KMS-11 (cell line): Measurements from ENCODE around the gene PI4KB.

Experiments
- H2AFZ ChIP-seq: fragments of 200-600 bp; sonication (generic); 2 replicates; pipeline ENCODE4 v1.6.1; 2016; ENCODE audit warnings: antibody characterized with exemption, mixed run types, low read depth
- H3K27ac ChIP-seq: fragments of 200-600 bp; sonication (generic); 2 replicates; pipeline ENCODE4 v1.6.1; 2016; ENCODE audit warnings: mild to moderate bottlenecking, mixed run types
- H3K27me3 ChIP-seq: fragments of 200-600 bp; sonication (generic); 2 replicates; pipeline ENCODE4 v1.6.1; 2017; ENCODE audit warnings: mild to moderate bottlenecking, low read depth, mixed run types, moderate library complexity; ENCODE audit not compliant: insufficient read depth
- H3K36me3 ChIP-seq: fragments of 200-600 bp; sonication (generic); 2 replicates; pipeline ENCODE4 v1.6.1; 2017; ENCODE audit warnings: mild to moderate bottlenecking, mixed run types; ENCODE audit not compliant: insufficient read depth
- H3K4me1 ChIP-seq: fragments of 200-600 bp; sonication (generic); 2 replicates; pipeline ENCODE4 v1.6.1; 2016; ENCODE audit warnings: mild to moderate bottlenecking, low read depth, mixed run types; ENCODE audit not compliant: poor library complexity, severe bottlenecking
- H3K4me2 ChIP-seq: fragments of 200-600 bp; sonication (generic); 2 replicates; pipeline ENCODE4 v1.7.0; 2016; ENCODE audit warnings: mild to moderate bottlenecking, mixed run types
- H3K4me3 ChIP-seq: fragments of 200-600 bp; sonication (generic); IDR thresholded peaks from 2 replicates; pipeline ENCODE4 v1.6.1; 2017; ENCODE audit warnings: low read depth, low read length, mixed read lengths; ENCODE audit not compliant: insufficient read depth
- H3K79me2 ChIP-seq: fragments of 200-600 bp; sonication (generic); 2 replicates; pipeline ENCODE4 v1.6.1; 2016; ENCODE audit warnings: low read depth, mixed run types; ENCODE audit not compliant: insufficient read depth
- H3K9ac ChIP-seq: fragments of 200-600 bp; sonication (generic); 2 replicates; pipeline ENCODE4 v1.6.1; 2016; ENCODE audit warnings: mild to moderate bottlenecking, mixed run types
- H4K20me1 ChIP-seq: fragments of 200-600 bp; sonication (generic); 2 replicates; pipeline ENCODE4 v1.6.1; 2016; ENCODE audit warnings: mild to moderate bottlenecking, mixed run types; ENCODE audit not compliant: insufficient read depth
- CTCF ChIP-seq: fragments of 200-600 bp; sonication (generic); conservative IDR thresholded peaks from 2 replicates; pipeline ENCODE4 v1.6.1; 2017; ENCODE audit warnings: low read depth, mild to moderate bottlenecking, antibody characterized with exemption, low read length, moderate library complexity, mixed read lengths

The PI4KB gene

GRCh38 chr1:151370211-151370911 lies 43.1 kb upstream of the PI4KB start:
- Histone ChIP-seq H3K36me3 (no peaks in the 10 kb centered on the region), H3K27me3 (no peaks in the 10 kb centered on the region), H3K79me2 (no peaks in the 10 kb centered on the region), H3K27ac (no peak overlapping the region), H3K4me3 (no peak overlapping the region), H3K4me2 (no peak overlapping the region), H4K20me1 (no peaks in the 10 kb centered on the region), H3K9ac (no peak overlapping the region), H3K4me1 (no peaks in the 10 kb centered on the region), H2AFZ (no peak overlapping the region)
- no peak for TF ChIP-seq CTCF

GRCh38 chr1:151369621-151370048 lies 42.4 kb upstream of the PI4KB start:
- Histone ChIP-seq H3K79me2 (no peaks in the 10 kb centered on the region), H3K27ac (no peak overlapping the region), H3K27me3 (no peaks in the 10 kb centered on the region), H3K4me3 (no peak overlapping the region), H2AFZ (no peak overlapping the region), H3K36me3 (no peaks in the 10 kb centered on the region), H3K4me2 (no peak overlapping the region), H3K9ac (no peak overlapping the region), H4K20me1 (no peaks in the 10 kb centered on the region), H3K4me1 (no peaks in the 10 kb centered on the region)
- no peak for TF ChIP-seq CTCF

GRCh38 chr1:151369302-151369610 lies 42.0 kb upstream of the PI4KB start:
- no peak overlapping the region for H3K27ac ChIP-seq
- no peak overlapping the region for H3K9ac ChIP-seq
- no peaks in the 10 kb centered on the region for H3K36me3 ChIP-seq
- H2AFZ ChIP-seq: no peak overlapping the region
- no peak overlapping the region for H3K4me2 ChIP-seq
- H3K27me3 ChIP-seq: no peaks in the 10 kb centered on the region
- TF ChIP-seq CTCF: no peak
- no peaks in the 10 kb centered on the region for H4K20me1 ChIP-seq
- H3K4me1 ChIP-seq: no peaks in the 10 kb centered on the region
- no peaks in the 10 kb centered on the region for H3K79me2 ChIP-seq
- no peak overlapping the region for H3K4me3 ChIP-seq

GRCh38 chr1:151368393-151369301 lies 41.4 kb upstream of the PI4KB start:
- no peaks in the 10 kb centered on the region for H3K27me3 ChIP-seq
- H3K4me3 ChIP-seq: no peak overlapping the region
- no peak overlapping the region for H3K4me2 ChIP-seq
- H2AFZ ChIP-seq: no peak overlapping the region
- TF ChIP-seq CTCF: no peak
- H3K9ac ChIP-seq: no peak overlapping the region
- no peak overlapping the region for H3K27ac ChIP-seq
- no peaks in the 10 kb centered on the region for H3K36me3 ChIP-seq
- no peaks in the 10 kb centered on the region for H3K79me2 ChIP-seq
- H3K4me1 ChIP-seq: no peaks in the 10 kb centered on the region
- H4K20me1 ChIP-seq: no peaks in the 10 kb centered on the region
